ENCODE data around the gene ASCL3. TPM values are rescaled to one million over a fixed set of nuclear protein-coding genes. Genes with fewer than 3 reads are reported as not detected.
"Not testable (repeated sequence)": the region's sequence is repeated elsewhere in the genome, so short reads cannot be mapped to it uniquely, and the experiment has no call there.

Gene ASCL3
- total and polyA plus RNA-seq, 8 donors, result 0.21 to 0.60 (median 0.26) TPM; not detected in 5

- ATAC-seq (no peak), DNase-seq (no peak)
- Histone ChIP-seq H3K9me3 (no peaks in the 10 kb centered on the region), H3K36me3 (peaks cover 0 to 55% of the 10 kb centered on the region in 2 donors), H3K27me3 (no peaks in the 10 kb centered on the region), H3K4me1 (no peaks in the 10 kb centered on the region), H3K27ac (no peak overlapping the region), H3K4me3 (no peak overlapping the region)
- TF ChIP-seq CTCF (IDR thresholded peaks at IDR 0.05), result no peak
- intact Hi-C loops (cut with DNase I), result no loop called here
These were observed 4.6 kb upstream of the ASCL3 start for GRCh38 chr11:8947230-8947943.

- Histone ChIP-seq H3K9me3 (no peaks in the 10 kb centered on the region), H3K27me3 (no peaks in the 10 kb centered on the region), H3K4me3 (no peak overlapping the region), H3K36me3 (no peaks in the 10 kb centered on the region), H3K4me1 (no peaks in the 10 kb centered on the region), H3K27ac (no peak overlapping the region)
- intact Hi-C loops (cut with DNase I), result no loop called here
- no peak for DNase-seq
- ATAC-seq, result no peak
- no peak for TF ChIP-seq CTCF (IDR thresholded peaks at IDR 0.05)
These were observed 1.3 kb downstream of the ASCL3 start for GRCh38 chr11:8941341-8942103.

GRCh38 chr11:8937659-8938058 is 5.2 kb downstream of the ASCL3 start:
- no peak for ATAC-seq
- Histone ChIP-seq H3K9me3 (no peaks in the 10 kb centered on the region), H3K27ac (no peak overlapping the region), H3K4me1 (peaks cover 0 to 3% of the 10 kb centered on the region in 2 donors), H3K27me3 (no peaks in the 10 kb centered on the region), H3K4me3 (no peak overlapping the region), H3K36me3 (no peaks in the 10 kb centered on the region)
- intact Hi-C loops (cut with DNase I), result no loop called here
- TF ChIP-seq CTCF (IDR thresholded peaks at IDR 0.05), result no peak
- no peak for DNase-seq

- Histone ChIP-seq H3K4me3 (no peak overlapping the region), H3K4me1 (peaks cover 0 to 3% of the 10 kb centered on the region in 2 donors), H3K36me3 (no peaks in the 10 kb centered on the region), H3K27ac (no peak overlapping the region), H3K27me3 (no peaks in the 10 kb centered on the region), H3K9me3 (no peaks in the 10 kb centered on the region)
- no peak for ATAC-seq
- no peak for TF ChIP-seq CTCF (IDR thresholded peaks at IDR 0.05)
- no peak for DNase-seq
- intact Hi-C loops (cut with DNase I), result no loop called here
These were observed 5.7 kb downstream of the ASCL3 start for GRCh38 chr11:8937159-8937558.

GRCh38 chr11:8935789-8936188 is 7.0 kb downstream of the ASCL3 start:
- H3K36me3 ChIP-seq; intact Hi-C loops (cut with DNase I); H3K4me1 ChIP-seq; H3K4me3 ChIP-seq; DNase-seq; H3K9me3 ChIP-seq; H3K27ac ChIP-seq; ATAC-seq; H3K27me3 ChIP-seq: not testable (repeated sequence)

Data from left lung (tissue), 10 donors.